ENCODE measurements around the gene DCAF8L2.
"Not testable (repeated sequence)": the region's sequence is repeated elsewhere in the genome, so short reads cannot be mapped to it uniquely, and the experiment has no call there.

Gene DCAF8L2

GRCh38 chrX:27715610-27716009 is 125.5 kb downstream of the DCAF8L2 start:
- H3K4me3 ChIP-seq (ENCODE audit: severe bottlenecking) = no peak overlapping the region
- ATAC-seq (ENCODE audit: low read depth) (no peak), DNase-seq (ENCODE audit: low spot score) (no peak)
- H3K27ac ChIP-seq (ENCODE audit: poor library complexity, severe bottlenecking) = no peak overlapping the region
- H3K27me3 ChIP-seq (ENCODE audit: insufficient read depth, poor library complexity, severe bottlenecking) = no peaks in the 10 kb centered on the region
- no peaks in the 10 kb centered on the region for H3K36me3 ChIP-seq (ENCODE audit: low read depth)
- no peaks in the 10 kb centered on the region for H3K4me1 ChIP-seq (ENCODE audit: insufficient read depth, poor library complexity, severe bottlenecking)
- no peak for TF ChIP-seq CTCF (IDR thresholded peaks at IDR 0.05; ENCODE audit: poor library complexity, severe bottlenecking)
- H3K9me3 ChIP-seq (ENCODE audit: severe bottlenecking) = no peaks in the 10 kb centered on the region

GRCh38 chrX:27728291-27728690 is 138.1 kb downstream of the DCAF8L2 start:
- no peak for TF ChIP-seq CTCF (IDR thresholded peaks at IDR 0.05; ENCODE audit: poor library complexity, severe bottlenecking)
- Histone ChIP-seq H3K36me3 (ENCODE audit: low read depth) (no peaks in the 10 kb centered on the region), H3K27me3 (ENCODE audit: insufficient read depth, poor library complexity, severe bottlenecking) (no peaks in the 10 kb centered on the region), H3K4me3 (ENCODE audit: severe bottlenecking) (no peak overlapping the region), H3K27ac (ENCODE audit: poor library complexity, severe bottlenecking) (no peak overlapping the region), H3K9me3 (ENCODE audit: severe bottlenecking) (no peaks in the 10 kb centered on the region), H3K4me1 (ENCODE audit: insufficient read depth, poor library complexity, severe bottlenecking) (peaks cover 3% of the 10 kb centered on the region)
- peak; percentile 91 for ATAC-seq (ENCODE audit: low read depth)
- DNase-seq (ENCODE audit: low spot score) = no peak

DNA sequence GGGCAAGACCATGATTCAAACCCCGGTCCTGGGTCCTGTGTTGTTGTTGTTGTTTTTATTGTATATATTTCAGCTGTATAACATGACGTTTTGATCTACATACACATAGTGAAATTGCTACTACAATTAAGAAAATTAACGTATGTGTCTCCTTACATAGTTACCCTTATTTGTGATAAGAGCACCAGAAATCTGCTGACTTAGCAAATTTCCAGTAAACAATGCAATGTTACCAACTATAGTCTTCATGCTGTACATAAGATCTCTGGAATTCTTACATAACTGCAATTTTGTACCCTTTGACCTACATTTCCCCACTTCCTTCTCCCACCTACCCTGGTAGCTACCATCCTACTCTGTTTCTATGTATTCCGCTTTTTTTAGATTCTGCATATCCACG is 141.8 kb downstream of the DCAF8L2 start:
- TF ChIP-seq CTCF (IDR thresholded peaks at IDR 0.05; ENCODE audit: poor library complexity, severe bottlenecking) = no peak
- ATAC-seq (ENCODE audit: low read depth) (no peak), DNase-seq (ENCODE audit: low spot score) (no peak)
- H3K4me1 ChIP-seq (ENCODE audit: insufficient read depth, poor library complexity, severe bottlenecking) = peaks cover 3% of the 10 kb centered on the region
- no peaks in the 10 kb centered on the region for H3K9me3 ChIP-seq (ENCODE audit: severe bottlenecking)
- no peak overlapping the region for H3K27ac ChIP-seq (ENCODE audit: poor library complexity, severe bottlenecking)
- no peak overlapping the region for H3K4me3 ChIP-seq (ENCODE audit: severe bottlenecking)
- no peaks in the 10 kb centered on the region for H3K27me3 ChIP-seq (ENCODE audit: insufficient read depth, poor library complexity, severe bottlenecking)
- no peaks in the 10 kb centered on the region for H3K36me3 ChIP-seq (ENCODE audit: low read depth)

- Histone ChIP-seq H3K9me3 (ENCODE audit: severe bottlenecking) (no peaks in the 10 kb centered on the region), H3K36me3 (ENCODE audit: low read depth) (no peaks in the 10 kb centered on the region), H3K4me1 (ENCODE audit: insufficient read depth, poor library complexity, severe bottlenecking) (no peaks in the 10 kb centered on the region), H3K27ac (ENCODE audit: poor library complexity, severe bottlenecking) (no peak overlapping the region), H3K27me3 (ENCODE audit: insufficient read depth, poor library complexity, severe bottlenecking) (no peaks in the 10 kb centered on the region), H3K4me3 (ENCODE audit: severe bottlenecking) (no peak overlapping the region)
- no peak for ATAC-seq (ENCODE audit: low read depth)
- no peak for DNase-seq (ENCODE audit: low spot score)
- TF ChIP-seq CTCF (IDR thresholded peaks at IDR 0.05; ENCODE audit: poor library complexity, severe bottlenecking) = no peak
These were observed 145.8 kb downstream of the DCAF8L2 start for GRCh38 chrX:27735914-27736313.

- H3K27me3 ChIP-seq (ENCODE audit: insufficient read depth, poor library complexity, severe bottlenecking) = no peaks in the 10 kb centered on the region
- no peak for TF ChIP-seq CTCF (IDR thresholded peaks at IDR 0.05; ENCODE audit: poor library complexity, severe bottlenecking)
These were observed 150.8 kb downstream of the DCAF8L2 start for GRCh38 chrX:27740933-27741332.

DNA sequence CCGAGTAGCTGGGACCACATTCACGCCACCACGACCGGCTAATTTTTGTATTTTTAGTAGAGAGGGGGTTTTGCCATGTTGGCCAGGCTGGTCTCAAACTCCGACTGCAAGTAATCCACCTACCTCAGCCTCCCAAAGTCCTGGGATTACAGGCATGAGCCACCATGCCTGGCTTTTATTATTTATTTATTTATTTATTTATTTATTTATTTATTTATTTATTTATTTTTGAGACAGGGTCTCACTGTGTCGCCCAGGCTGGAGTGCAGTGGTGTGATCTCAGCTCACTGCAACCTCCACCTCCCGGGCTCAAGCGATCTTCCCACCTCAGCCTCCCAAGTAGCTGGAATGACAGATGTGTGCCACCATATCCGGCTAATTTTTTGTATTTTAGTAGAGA is 153.4 kb downstream of the DCAF8L2 start:
- not testable (repeated sequence) for H3K4me3 ChIP-seq (ENCODE audit: severe bottlenecking); DNase-seq (ENCODE audit: low spot score); H3K27ac ChIP-seq (ENCODE audit: poor library complexity, severe bottlenecking)

More at GRCh38 chrX:27740933-27741332, 150.8 kb downstream of the DCAF8L2 start:
- no peaks in the 10 kb centered on the region for H3K4me1 ChIP-seq (ENCODE audit: insufficient read depth, poor library complexity, severe bottlenecking)
- no peak for ATAC-seq (ENCODE audit: low read depth)
- H3K27ac ChIP-seq (ENCODE audit: poor library complexity, severe bottlenecking) = no peak overlapping the region
- H3K9me3 ChIP-seq (ENCODE audit: severe bottlenecking) = no peaks in the 10 kb centered on the region
- no peak overlapping the region for H3K4me3 ChIP-seq (ENCODE audit: severe bottlenecking)
- no peak for DNase-seq (ENCODE audit: low spot score)
- H3K36me3 ChIP-seq (ENCODE audit: low read depth) = no peaks in the 10 kb centered on the region

More for the DNA sequence above, 153.4 kb downstream of the DCAF8L2 start:
- not testable (repeated sequence) for H3K27me3 ChIP-seq (ENCODE audit: insufficient read depth, poor library complexity, severe bottlenecking); H3K9me3 ChIP-seq (ENCODE audit: severe bottlenecking); H3K36me3 ChIP-seq (ENCODE audit: low read depth); H3K4me1 ChIP-seq (ENCODE audit: insufficient read depth, poor library complexity, severe bottlenecking); ATAC-seq (ENCODE audit: low read depth)
